ENCODE measurements around the gene DCDC2B. TPM values are rescaled to one million over a fixed set of nuclear protein-coding genes. Genes with fewer than 3 reads are reported as not detected.

DCDC2B gene
- total and polyA plus RNA-seq, 2 experiments from 2014 or later: 0.21 TPM; not detected in 1

GRCh38 chr1:32223683-32224082 is 14.8 kb downstream of the DCDC2B start:
- Histone ChIP-seq H3K79me2 (replicated peaks; ENCODE audit: insufficient read depth) (peaks cover 30% of the 10 kb centered on the region), H3K4me1 (ENCODE audit: insufficient read depth) (peaks cover 10% of the 10 kb centered on the region), H3F3A (replicated peaks; ENCODE audit: low read depth) (peaks cover 15% of the 10 kb centered on the region), H3K27ac (ENCODE audit: low read depth) (peak overlapping the region; percentile 50; the same call in 1 of the 2 replicates), H3K36me3 (ENCODE audit: insufficient read depth) (peaks cover 45% of the 10 kb centered on the region), H3K27me3 (ENCODE audit: insufficient read depth) (no peaks in the 10 kb centered on the region), H3K4me3 (peak overlapping the region; percentile 93), H3K9me2 (ENCODE audit: insufficient read depth) (no peaks in the 10 kb centered on the region), H4K20me1 (replicated peaks; ENCODE audit: insufficient read depth) (peaks cover 10% of the 10 kb centered on the region), H2AFZ (no peak overlapping the region), H3K4me2 (no peak overlapping the region; the same call in 1 of the 2 replicates)
- peaks cover 17% of the 10 kb centered on the region for H3K4me1 Mint-ChIP-seq
- no peaks in the 10 kb centered on the region for H3K9me3 Mint-ChIP-seq
- ATAC-seq (no peak), DNase-seq (ENCODE audit: low spot score) (no peak)
- H3K36me3 Mint-ChIP-seq (ENCODE audit: low read depth): peaks cover 53% of the 10 kb centered on the region
- TF ChIP-seq CREB1 (CRISPR knock-in tag; IDR thresholded peaks at IDR 0.05; ENCODE audit: low read depth) (no peak), CTCF (conservative IDR thresholded peaks at IDR 0.05; ENCODE audit: low read depth in 2 of 2) (no peak), POLR2AphosphoS5 (IDR thresholded peaks at IDR 0.05; ENCODE audit: low read depth) (no peak), ETS1 (IDR thresholded peaks at IDR 0.05) (no peak), REST (IDR thresholded peaks at IDR 0.05; ENCODE audit: unreplicated experiment) (no peak), EZH2 (IDR thresholded peaks at IDR 0.05; ENCODE audit: low read depth, unreplicated experiment) (no peak), ZNF462 (CRISPR knock-in tag; IDR thresholded peaks at IDR 0.05) (no peak), ZNF331 (CRISPR knock-in tag; IDR thresholded peaks at IDR 0.05; ENCODE audit: low read depth) (no peak), NANOG (IDR thresholded peaks at IDR 0.05; ENCODE audit: borderline replicate concordance) (no peak), ZNF114 (CRISPR knock-in tag; IDR thresholded peaks at IDR 0.05) (no peak), EZH2phosphoT487 (IDR thresholded peaks at IDR 0.05; ENCODE audit: unreplicated experiment) (no peak), JUNB (IDR thresholded peaks at IDR 0.05; ENCODE audit: unreplicated experiment) (no peak), STAT1 (IDR thresholded peaks at IDR 0.05; ENCODE audit: unreplicated experiment) (no peak)
- peaks cover 5% of the 10 kb centered on the region for H3K27me3 Mint-ChIP-seq (ENCODE audit: insufficient read depth, low read depth, poor library complexity)
- H3K4me3 Mint-ChIP-seq: peak overlapping the region; percentile 99
- no peak overlapping the region for H3K27ac Mint-ChIP-seq

Measured in GM23338 (cell line).